Fibroblast of villous mesenchyme (primary cell): ENCODE measurements around the gene IFI44. TPM values are rescaled to one million over a fixed set of nuclear protein-coding genes. Genes with fewer than 3 reads are reported as not detected.

Experiments used
- DNase-seq: peaks from one replicate; pipeline ENCODE4 v3.0.0-alpha.2; 2010; ENCODE audit warnings: low read depth
- H3K4me3 ChIP-seq: 2 replicates; pipeline ENCODE4 v1.5.1; 2011; ENCODE audit warnings: low read depth, mild to moderate bottlenecking, low read length
- total RNA-seq: library from RNA; depleted of rRNA; stranded (reverse); fragments of >200 nt; gene quantifications from 2 replicates; pipeline ENCODE4 v1.2.3, GENCODE V29; 2012
- TF ChIP-seq, protein P1 (sequence below): IDR thresholded peaks from 2 replicates; pipeline ENCODE4 v1.5.1; 2012; ENCODE audit warnings: low read depth, mild to moderate bottlenecking, low read length; ENCODE audit not compliant: insufficient read depth

Gene IFI44
- total RNA-seq, 1 donor, result 4.7 TPM

DNA sequence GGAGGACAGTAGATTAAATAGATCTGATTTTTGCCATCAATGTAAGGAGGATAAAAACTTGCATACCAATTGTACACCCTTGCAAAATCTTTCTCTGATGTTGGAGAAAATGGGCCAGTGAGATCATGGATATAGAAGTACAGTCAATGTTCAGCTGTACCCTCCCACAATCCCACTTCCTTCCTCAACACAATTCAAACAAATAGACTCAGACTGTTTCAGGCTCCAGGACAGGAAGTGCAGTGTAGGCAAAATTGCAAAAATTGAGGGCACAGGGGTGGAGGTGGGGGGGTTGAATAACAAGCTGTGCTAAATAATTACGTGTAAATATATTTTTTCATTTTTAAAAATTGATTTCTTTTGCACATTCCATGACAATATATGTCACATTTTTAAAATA lies 3.9 kb upstream of the IFI44 start:
- DNase-seq, result no peak
- TF ChIP-seq, protein P1, sequence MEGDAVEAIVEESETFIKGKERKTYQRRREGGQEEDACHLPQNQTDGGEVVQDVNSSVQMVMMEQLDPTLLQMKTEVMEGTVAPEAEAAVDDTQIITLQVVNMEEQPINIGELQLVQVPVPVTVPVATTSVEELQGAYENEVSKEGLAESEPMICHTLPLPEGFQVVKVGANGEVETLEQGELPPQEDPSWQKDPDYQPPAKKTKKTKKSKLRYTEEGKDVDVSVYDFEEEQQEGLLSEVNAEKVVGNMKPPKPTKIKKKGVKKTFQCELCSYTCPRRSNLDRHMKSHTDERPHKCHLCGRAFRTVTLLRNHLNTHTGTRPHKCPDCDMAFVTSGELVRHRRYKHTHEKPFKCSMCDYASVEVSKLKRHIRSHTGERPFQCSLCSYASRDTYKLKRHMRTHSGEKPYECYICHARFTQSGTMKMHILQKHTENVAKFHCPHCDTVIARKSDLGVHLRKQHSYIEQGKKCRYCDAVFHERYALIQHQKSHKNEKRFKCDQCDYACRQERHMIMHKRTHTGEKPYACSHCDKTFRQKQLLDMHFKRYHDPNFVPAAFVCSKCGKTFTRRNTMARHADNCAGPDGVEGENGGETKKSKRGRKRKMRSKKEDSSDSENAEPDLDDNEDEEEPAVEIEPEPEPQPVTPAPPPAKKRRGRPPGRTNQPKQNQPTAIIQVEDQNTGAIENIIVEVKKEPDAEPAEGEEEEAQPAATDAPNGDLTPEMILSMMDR, result no peak
- no peak overlapping the region for H3K4me3 ChIP-seq

DNA sequence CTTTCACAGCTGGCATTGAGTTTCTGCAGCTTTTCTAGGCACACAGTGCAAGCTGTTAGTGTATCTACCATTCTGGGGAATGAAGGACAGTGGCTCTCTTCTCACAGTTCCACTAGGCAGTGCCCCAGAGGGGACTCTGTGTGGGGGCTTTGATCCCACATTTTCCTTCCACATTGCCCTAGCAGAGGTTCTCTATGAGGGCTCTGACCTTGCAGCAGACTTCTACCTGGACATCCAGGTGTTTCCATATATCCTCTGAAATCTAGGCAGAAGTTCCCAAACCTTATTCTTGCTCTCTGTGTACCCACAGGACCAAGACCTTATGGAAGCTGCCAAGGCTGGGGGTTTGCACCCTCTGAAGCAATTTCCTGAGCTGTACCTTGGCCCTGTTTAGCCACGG lies 2.4 kb upstream of the IFI44 start:
- TF ChIP-seq, protein P1, result no peak
- H3K4me3 ChIP-seq, result no peak overlapping the region
- DNase-seq, result no peak

DNA sequence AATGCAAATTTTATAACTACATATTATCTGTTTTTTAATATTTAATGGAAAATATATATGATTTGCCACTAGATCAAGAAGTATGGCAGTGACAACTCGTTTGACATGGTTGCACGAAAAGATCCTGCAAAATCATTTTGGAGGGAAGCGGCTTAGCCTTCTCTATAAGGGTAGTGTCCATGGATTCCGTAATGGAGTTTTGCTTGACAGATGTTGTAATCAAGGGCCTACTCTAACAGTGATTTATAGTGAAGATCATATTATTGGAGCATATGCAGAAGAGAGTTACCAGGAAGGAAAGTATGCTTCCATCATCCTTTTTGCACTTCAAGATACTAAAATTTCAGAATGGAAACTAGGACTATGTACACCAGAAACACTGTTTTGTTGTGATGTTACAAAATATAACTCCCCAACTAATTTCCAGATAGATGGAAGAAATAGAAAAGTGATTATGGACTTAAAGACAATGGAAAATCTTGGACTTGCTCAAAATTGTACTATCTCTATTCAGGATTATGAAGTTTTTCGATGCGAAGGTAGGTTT lies 556 bp downstream of the IFI44 start:
- no peak overlapping the region for H3K4me3 ChIP-seq
- TF ChIP-seq, protein P1, result no peak
- DNase-seq, result no peak

DNA sequence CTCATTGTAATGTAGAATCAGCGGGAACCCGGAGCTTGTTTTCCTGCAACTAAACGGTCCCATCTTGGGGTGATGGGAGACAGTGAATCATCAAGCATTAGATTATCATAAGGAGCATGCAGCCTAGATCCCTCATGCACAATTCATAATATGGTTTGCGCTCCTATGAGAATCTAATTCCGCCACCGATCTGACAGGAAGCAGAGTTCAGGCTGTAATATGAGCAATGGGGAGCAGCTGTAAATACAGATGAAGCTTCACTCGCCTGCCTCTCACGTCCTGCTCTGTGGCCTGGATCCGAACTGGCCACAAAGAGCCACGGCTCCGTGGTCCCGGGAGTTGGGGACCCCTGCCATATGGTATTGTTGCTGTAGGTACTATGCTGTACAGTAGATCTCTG lies 1.6 kb downstream of the IFI44 start:
- TF ChIP-seq, protein P1, result no peak
- no peak overlapping the region for H3K4me3 ChIP-seq
- no peak for DNase-seq

DNA sequence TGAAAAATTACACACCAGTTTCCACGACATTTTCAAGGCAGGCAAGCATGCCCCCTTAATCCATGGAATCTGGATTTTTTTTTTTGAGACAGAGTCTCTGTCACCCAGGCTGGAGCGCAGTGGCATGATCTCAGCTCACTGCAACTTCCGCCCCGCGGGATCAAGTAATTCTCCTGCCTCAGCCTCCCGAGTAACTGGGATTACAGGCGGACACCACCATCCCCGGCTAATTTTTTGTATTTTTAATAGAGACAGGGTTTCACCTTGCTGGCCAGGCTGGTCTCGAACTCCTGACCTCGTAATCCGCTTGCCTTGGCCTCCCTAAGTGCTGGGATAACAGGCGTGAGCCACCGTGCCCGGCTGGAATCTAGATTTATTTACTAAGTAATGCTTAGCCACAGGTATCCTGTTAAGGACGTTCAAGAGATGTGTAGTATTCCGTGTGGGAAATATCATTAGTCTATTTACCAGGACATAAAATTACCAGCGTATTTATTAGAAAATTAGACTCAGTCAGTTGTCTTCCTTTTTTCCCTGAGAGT lies 2.5 kb downstream of the IFI44 start:
- DNase-seq, result no peak
- TF ChIP-seq, protein P1, result no peak
- no peak overlapping the region for H3K4me3 ChIP-seq

DNA sequence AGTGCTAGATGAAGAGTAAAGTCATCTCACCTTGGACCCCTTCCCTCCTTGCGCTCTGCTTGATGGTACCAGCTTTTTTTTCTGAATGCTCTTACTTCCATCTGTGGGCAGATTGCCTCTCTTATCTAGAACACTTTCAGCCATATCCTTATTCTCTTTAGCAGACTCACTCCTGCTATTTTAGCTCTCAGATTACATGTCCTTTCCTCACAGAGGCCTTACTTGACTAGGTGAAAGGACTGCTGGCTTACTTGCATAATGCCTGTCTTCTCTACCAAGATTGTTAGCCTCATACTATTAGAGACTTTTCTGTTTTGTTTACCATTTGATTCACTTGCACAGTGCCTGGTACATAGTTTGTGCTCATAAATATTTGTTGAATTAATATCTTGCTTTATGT lies 9.3 kb downstream of the IFI44 start:
- no peak for DNase-seq
- TF ChIP-seq, protein P1, result no peak
- H3K4me3 ChIP-seq, result no peak overlapping the region

DNA sequence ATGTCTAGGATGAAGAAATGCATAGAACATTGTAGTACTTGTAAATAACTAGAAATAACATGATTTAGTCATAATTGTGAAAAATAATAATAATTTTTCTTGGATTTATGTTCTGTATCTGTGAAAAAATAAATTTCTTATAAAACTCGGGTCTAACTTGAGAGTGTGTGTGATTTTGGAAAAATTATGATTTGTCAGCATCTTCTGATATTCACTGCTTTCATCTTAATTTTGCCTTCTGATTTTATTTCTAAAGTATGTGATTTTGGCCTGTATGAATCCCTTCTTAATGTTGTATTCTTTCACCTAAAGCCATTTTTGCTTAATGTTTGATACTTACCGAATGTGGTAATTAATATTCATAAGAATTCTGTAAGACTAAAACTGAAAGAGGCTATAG lies 14.3 kb downstream of the IFI44 start:
- no peak for DNase-seq
- TF ChIP-seq, protein P1, result no peak
- no peak overlapping the region for H3K4me3 ChIP-seq
